ENCODE data around the gene ZNF524.
"Not testable (repeated sequence)": the region's sequence is repeated elsewhere in the genome, so short reads cannot be mapped to it uniquely, and the experiment has no call there.

ZNF524 gene

DNA sequence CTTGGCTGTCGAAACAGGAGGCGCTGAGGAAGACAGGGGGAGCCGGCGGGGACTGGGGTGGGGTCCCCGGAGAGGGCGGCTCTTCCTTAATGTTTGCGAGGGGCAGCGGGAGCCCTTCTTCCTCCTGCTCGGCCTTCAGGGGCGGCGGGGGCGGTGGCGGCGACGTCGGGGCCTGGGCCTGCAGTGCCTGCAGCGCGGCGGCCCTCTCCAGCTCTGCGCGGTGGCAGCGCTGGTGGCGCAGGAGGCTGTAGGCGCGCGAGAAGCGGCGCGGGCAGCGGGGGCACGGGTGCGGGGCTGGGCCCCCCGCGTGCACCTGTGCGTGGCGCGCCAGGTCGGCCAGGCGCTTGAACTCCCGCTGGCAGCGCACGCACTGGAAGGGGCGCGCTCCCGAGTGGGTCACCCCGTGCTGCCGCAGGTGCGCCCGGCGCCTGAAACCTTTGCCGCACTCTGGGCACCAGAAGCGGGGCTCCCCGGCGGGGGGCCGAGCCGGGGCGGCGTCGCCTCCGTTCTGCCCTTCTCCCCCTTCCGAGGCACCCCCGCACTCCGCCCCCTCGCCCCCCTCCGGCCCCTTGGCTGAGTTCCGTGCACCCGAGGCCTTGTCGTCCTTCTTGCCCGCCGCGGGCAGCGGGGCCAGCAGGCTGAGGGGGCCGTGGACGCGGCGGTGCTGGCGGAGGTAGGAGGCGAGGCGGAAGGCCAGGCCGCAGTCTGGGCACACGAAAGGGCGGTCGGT lies 21.9 kb upstream of the ZNF524 start:
- no peaks in the 10 kb centered on the region for H3K9me3 Mint-ChIP-seq
- peaks cover 22% of the 10 kb centered on the region for H3K4me1 Mint-ChIP-seq (ENCODE audit: low read depth)
- no peak overlapping the region for H3K27ac Mint-ChIP-seq
- H3K27me3 Mint-ChIP-seq: no peaks in the 10 kb centered on the region
- H3K4me3 Mint-ChIP-seq: no peak overlapping the region
- peaks cover 15% of the 10 kb centered on the region for H3K36me3 Mint-ChIP-seq (ENCODE audit: low read depth)

DNA sequence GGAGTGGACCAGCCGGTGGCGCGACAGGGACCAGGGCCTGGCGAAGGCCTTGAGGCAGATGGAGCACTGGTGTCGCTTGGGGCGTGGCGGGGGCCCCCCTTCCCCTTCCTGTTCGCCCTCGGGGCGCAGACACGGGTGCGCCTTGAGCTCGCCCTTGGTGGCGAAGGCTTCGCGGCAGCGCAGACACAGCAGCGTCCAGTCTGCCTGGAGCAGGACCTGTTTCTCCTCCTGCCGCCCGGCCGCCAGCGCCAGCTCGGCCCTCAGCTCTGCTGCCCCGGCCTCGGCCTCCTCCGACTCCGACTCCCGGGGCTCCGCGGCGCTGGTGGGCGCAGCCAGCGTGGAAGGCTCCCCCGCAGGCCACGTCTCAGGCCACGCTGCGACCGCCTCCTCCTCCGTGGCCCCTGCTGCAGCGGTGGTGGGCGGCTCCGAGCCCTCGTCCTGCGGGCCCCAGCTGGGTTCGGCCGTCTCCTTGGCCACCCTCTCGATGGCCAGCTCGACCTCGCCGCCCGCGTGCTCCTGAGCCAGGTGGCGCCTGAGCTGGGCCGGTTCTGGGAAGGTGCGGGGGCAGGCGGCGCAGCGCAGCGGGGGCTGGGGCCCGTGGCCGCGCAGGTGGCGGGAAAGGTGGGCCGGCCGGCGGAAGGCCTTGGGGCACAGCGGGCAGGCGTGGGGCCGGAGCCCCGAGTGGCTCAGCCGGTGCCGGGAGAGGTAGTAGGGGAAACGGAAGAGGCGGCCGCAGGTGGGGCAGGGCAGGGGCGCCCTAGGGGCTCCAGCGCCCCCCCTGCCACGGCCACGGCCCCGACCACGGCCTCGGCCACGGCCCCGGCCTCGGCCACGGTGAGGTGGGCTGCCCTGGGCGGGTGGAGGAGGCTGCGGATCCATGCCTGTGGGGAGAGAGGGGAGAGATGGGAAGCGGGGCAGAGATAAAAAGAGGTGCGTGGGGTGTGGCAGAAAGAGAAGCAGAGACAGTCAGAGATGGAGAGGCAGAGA lies 21.0 kb upstream of the ZNF524 start:
- Mint-ChIP-seq H3K27me3 (no peaks in the 10 kb centered on the region), H3K36me3 (ENCODE audit: low read depth) (peaks cover 15% of the 10 kb centered on the region), H3K27ac (peak overlapping the region; percentile 92)

DNA sequence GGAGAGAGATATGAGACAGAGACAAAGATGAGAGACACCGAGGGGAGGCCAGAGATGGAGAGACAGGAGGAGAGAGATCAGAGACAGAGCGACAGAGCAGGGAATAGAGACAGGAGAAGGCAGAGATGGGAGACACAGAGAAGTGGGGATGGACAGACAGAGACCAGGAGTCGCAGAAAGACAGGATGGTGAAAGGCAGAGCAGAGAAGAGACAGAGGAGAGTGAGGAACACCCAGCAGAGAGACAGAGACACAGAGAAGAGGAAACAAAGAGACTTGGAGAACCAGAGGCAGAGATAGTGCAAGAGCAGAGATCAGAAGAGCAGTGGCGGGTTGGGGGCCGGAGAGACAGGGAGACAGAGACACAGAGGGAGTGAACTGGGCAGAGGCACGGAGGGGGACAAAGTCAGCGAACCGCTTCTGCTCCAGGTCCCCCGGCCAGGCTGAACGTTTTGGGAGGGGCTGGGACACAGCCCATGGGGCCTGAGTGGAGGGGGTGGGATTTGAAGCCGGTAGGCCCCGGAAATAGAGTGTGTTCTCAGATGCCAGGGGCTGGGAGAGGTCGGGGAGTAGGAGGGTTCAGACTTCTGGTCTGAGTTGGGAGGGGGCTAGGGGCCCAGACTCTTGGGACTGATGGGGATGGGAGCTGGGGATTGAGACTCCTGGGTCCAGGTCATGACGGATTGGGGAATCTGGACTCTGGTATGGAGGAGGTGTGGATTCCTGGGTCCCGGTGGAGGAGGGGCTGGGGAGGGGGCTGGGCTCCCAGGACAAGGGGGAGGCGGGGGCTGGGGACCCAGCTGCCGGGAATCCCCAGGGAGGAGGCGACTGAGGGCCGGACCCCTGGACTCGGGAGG lies 20.1 kb upstream of the ZNF524 start:
- H3K36me3 Mint-ChIP-seq (ENCODE audit: low read depth): peaks cover 15% of the 10 kb centered on the region
- H3K4me3 Mint-ChIP-seq: peak overlapping the region; percentile 95
- H3K9me3 Mint-ChIP-seq: no peaks in the 10 kb centered on the region
- H3K4me1 Mint-ChIP-seq (ENCODE audit: low read depth): peaks cover 22% of the 10 kb centered on the region
- no peaks in the 10 kb centered on the region for H3K27me3 Mint-ChIP-seq
- H3K27ac Mint-ChIP-seq: peak overlapping the region; percentile 92

More for the DNA sequence above, 21.0 kb upstream of the ZNF524 start:
- peak overlapping the region; percentile 95 for H3K4me3 Mint-ChIP-seq
- H3K9me3 Mint-ChIP-seq: no peaks in the 10 kb centered on the region
- peaks cover 22% of the 10 kb centered on the region for H3K4me1 Mint-ChIP-seq (ENCODE audit: low read depth)

DNA sequence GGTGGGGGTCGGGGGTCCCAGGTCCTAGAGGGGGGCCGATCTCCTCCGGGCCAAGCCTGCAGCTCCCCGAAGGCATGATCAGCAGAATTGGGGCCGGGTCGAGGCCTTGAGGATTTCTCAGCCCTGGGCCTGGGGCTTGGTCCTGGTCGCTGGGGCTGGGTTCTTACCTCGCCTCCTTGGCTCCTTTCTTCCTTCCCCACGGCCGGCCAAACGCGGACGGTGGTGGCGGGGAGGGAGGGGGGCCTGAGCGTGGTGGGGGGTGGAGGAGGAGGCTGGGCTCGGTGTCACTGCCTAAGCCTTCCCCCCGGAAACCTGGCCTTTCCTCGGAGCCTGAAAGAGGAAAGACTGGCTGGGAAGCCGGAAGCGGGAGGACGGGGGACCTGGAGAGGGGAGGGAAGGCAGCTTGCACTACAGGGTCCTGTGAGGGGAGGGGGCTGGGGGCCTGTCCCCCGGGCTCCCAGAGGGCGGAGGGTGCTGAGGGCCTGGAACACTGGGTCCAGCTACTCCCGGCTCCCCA lies 19.4 kb upstream of the ZNF524 start, which contains the start of gene ZNF579:
ZNF579 (minus strand) TSS at position 221 of the 517 bp plus-strand sequence. CDS start 1,209 bp downstream, outside the sequence.
- peaks cover 15% of the 10 kb centered on the region for H3K36me3 Mint-ChIP-seq (ENCODE audit: low read depth)
- no peaks in the 10 kb centered on the region for H3K27me3 Mint-ChIP-seq
- H3K27ac Mint-ChIP-seq: peak within 1 kb of the TSS; percentile 92
- no peaks in the 10 kb centered on the region for H3K9me3 Mint-ChIP-seq
- H3K4me3 Mint-ChIP-seq: peak within 1 kb of the TSS; percentile 95
- H3K4me1 Mint-ChIP-seq (ENCODE audit: low read depth): peaks cover 28% of the 10 kb centered on the region

DNA sequence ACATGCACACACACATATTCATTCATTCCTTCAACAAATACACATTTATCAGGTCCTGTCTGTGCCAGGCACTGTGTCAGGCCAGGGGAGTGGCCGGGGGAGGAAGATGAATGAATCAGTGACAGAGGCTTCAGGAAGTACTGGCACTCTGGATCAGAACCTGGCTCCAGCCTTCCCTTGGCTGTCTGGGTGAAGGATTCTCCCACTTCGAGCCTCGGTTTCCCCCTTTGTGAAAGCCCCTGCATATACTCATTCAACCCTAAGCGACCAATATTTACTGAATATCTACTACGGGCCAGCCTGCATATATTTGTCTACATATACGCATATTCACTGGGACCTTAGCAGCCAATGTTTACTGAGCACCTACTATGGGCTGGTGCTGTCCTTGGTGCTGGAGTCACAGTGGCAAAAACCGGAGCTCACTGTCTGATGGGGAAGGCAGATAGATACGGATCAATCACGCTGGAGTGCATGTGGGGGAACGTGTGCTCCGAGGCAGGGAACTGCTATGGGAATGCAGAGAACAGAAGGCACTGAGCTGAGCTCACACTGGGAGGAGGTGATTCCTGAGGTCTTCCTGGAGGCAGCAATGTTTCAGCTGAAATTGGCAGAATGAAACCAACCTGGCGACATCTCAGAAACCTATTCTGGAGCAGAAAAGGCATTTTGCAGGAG lies 18.8 kb upstream of the ZNF524 start:
- Mint-ChIP-seq H3K27ac (peak overlapping the region; percentile 76), H3K4me1 (ENCODE audit: low read depth) (peaks cover 34% of the 10 kb centered on the region), H3K27me3 (no peaks in the 10 kb centered on the region), H3K9me3 (no peaks in the 10 kb centered on the region), H3K36me3 (ENCODE audit: low read depth) (peaks cover 15% of the 10 kb centered on the region), H3K4me3 (peak overlapping the region; percentile 95)

DNA sequence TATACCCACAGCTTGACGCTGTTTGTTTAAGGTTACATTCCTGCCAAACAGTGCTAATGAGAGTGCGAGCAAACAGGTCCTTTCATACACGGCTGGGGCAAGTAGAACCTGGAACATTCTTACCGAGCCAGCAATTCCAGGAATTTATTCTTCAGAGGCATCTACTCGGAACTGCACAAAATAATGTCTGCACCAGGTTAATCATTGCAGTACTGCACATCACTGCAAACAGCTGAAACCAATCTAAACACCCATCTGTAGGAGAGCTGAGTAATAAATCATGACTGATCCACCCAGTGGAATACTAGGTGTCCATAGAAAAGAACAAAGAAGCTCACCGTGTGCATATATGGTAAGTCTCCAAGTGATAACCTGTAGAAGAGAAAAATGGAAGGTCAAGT lies 18.3 kb upstream of the ZNF524 start:
- Mint-ChIP-seq H3K4me1 (ENCODE audit: low read depth) (peaks cover 39% of the 10 kb centered on the region), H3K36me3 (ENCODE audit: low read depth) (peaks cover 13% of the 10 kb centered on the region), H3K27ac (no peak overlapping the region), H3K4me3 (peak overlapping the region; percentile 95), H3K9me3 (no peaks in the 10 kb centered on the region), H3K27me3 (no peaks in the 10 kb centered on the region)

DNA sequence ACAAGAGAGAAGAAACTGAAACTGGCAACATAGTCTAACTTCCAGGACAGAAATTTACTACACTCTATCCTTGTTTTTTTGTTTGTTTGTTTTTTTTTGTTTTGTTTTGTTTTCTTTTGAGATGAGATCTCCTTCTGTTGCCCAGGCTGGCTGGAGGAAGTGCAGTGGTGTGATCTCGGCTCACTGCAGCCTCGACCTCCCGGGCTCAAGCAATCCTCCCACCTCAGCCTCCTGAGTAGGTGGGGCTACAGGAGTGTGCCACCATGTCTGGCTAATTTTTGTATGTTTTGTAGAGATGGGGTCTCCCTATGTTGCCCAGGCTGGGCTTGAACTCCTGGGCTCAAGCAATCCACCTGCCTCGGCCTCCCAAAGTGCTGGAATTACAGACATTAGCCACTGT lies 17.8 kb upstream of the ZNF524 start:
- H3K27me3 Mint-ChIP-seq; H3K9me3 Mint-ChIP-seq; H3K4me3 Mint-ChIP-seq; H3K36me3 Mint-ChIP-seq (ENCODE audit: low read depth); H3K27ac Mint-ChIP-seq: not testable (repeated sequence)
- H3K4me1 Mint-ChIP-seq (ENCODE audit: low read depth): peaks cover 44% of the 10 kb centered on the region

DNA sequence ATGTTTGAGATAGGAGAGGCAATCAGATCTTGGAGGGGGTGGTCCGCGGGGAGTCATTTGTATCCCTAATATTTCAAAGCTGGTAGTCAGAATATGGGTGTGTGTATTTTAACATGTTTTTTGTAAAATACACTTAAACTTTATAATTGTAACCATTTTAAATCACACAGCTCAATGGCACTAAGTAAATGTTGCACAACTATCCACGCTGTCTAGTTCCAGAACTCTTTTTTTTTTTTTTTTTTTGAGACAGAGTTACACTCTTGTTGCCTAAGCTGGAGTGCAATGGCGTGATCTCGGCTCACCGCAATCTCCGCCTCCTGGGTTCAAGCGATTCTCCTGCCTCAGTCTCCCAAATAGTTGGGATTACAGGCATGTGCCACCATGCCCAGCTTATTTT lies 16.2 kb upstream of the ZNF524 start:
- H3K9me3 Mint-ChIP-seq; H3K27me3 Mint-ChIP-seq; H3K4me3 Mint-ChIP-seq; H3K27ac Mint-ChIP-seq; H3K36me3 Mint-ChIP-seq (ENCODE audit: low read depth): not testable (repeated sequence)
- peaks cover 47% of the 10 kb centered on the region for H3K4me1 Mint-ChIP-seq (ENCODE audit: low read depth)

DNA sequence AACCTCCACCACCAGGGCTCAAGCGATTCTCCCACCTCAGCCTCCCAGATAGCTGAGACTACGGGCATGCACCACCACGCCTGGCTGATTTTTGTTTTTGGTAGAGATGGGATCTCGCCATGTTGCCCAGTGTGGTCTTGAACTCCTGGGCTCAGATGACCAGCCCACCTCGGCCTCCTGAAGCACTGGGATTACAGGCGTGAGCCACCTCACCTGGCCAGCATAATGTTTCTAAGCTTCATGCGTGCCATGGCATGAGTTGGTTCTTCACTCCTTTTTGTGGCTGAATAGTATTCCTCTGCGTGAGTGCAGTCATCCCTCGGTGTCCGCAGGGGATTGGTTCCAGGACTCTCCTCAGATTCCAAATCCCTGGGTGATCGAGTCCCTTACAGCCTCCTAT lies 15.2 kb upstream of the ZNF524 start:
- no peak overlapping the region for H3K4me3 Mint-ChIP-seq
- H3K27ac Mint-ChIP-seq: no peak overlapping the region
- peaks cover under 1% of the 10 kb centered on the region for H3K36me3 Mint-ChIP-seq (ENCODE audit: low read depth)
- H3K9me3 Mint-ChIP-seq: no peaks in the 10 kb centered on the region
- peaks cover 43% of the 10 kb centered on the region for H3K4me1 Mint-ChIP-seq (ENCODE audit: low read depth)
- no peaks in the 10 kb centered on the region for H3K27me3 Mint-ChIP-seq

DNA sequence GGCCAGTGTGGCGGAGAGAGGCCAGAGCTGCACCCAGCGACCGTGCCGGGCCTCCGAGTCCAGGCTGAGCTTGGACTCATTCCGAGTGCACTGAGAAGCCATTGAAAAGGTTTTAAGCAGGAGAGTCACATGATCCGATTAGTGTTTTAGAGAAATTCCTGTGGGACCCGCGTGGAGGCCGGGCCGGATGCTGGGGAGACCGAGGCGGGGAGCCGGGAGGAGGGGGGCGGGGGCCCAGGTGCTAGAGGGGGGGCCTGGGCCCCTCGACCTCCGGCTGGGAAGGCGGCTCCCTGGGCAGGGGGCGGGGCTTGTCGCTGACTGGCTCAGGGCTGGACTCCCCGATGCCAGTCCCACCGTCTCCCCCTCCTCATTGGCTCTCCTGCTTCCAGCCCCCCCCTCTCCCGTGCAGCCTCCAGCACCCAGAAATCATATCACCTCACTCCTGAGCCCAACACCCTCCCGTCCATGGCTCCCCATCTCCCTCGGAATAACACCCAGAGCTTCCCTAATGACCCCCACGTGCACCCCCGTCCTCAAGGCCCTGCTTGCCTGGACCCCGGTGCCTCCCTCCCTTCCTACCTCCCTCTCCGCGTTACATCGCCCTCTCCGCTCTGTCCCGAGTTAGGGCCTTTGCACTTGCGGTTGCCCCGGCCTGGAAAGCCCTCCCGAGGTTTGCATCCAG lies 14.3 kb upstream of the ZNF524 start:
- peak overlapping the region; percentile 54 for H3K4me3 Mint-ChIP-seq
- no peaks in the 10 kb centered on the region for H3K36me3 Mint-ChIP-seq (ENCODE audit: low read depth)
- no peaks in the 10 kb centered on the region for H3K9me3 Mint-ChIP-seq
- peaks cover 39% of the 10 kb centered on the region for H3K4me1 Mint-ChIP-seq (ENCODE audit: low read depth)
- H3K27ac Mint-ChIP-seq: peak overlapping the region; percentile 55
- no peaks in the 10 kb centered on the region for H3K27me3 Mint-ChIP-seq

DNA sequence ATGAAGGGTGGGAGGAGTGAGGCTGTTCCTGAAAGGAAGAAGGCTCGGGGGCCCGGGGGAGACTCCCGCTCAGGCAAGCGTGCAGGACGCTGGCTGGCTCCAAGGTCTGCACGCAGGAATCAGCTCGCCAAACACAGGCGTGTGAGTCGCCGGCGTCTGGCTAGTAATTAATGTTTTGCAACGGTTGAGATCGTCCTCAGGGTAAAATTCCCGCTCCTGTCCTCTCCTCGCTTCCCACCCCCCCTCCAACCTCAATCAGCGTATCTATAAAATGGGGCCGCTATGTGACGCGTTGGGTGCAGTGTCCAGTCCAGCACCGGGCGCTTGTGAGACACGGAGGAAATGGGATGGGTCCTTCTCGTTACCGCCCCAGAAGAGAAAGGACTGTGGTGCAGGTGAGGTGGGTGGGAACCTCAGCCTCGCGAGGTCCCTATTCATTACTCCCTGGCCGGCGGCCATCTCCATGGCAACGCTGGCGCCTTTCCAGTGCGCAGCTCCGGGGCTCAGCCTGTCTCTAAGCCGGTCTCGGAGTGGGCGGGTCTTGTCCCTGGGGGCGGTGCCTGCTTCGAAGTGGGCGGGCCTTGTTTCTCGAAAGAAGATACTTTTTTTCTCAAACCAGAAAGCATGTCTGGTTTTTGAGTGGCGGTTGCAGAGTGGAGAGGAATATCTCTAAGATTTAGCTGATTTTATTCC lies 13.0 kb upstream of the ZNF524 start:
- Mint-ChIP-seq H3K27ac (peak overlapping the region; percentile 52), H3K4me1 (ENCODE audit: low read depth) (peaks cover 28% of the 10 kb centered on the region), H3K36me3 (ENCODE audit: low read depth) (peaks cover 5% of the 10 kb centered on the region), H3K9me3 (no peaks in the 10 kb centered on the region), H3K27me3 (no peaks in the 10 kb centered on the region), H3K4me3 (peak overlapping the region; percentile 83)

DNA sequence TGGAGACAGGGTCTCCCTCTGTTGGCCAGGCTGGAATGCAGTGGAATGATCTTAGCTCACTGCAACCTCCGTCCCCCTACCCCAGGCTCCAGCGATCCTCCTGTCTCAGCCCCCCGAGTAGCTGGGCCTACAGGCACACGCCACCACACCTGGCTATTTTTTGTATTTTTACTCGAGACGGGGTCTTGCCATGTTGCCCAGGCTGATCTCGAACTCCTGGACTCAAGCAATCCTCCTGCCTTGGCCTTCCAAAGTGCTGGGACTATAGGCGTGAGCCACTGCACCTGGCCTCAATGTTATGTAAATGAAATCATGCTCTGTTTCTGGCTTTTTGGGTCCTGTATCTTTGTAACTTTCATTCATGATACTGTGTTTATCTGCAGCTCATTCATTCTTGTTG lies 11.3 kb upstream of the ZNF524 start:
- no peaks in the 10 kb centered on the region for H3K27me3 Mint-ChIP-seq
- H3K27ac Mint-ChIP-seq: no peak overlapping the region
- peak overlapping the region; percentile 39 for H3K4me3 Mint-ChIP-seq

DNA sequence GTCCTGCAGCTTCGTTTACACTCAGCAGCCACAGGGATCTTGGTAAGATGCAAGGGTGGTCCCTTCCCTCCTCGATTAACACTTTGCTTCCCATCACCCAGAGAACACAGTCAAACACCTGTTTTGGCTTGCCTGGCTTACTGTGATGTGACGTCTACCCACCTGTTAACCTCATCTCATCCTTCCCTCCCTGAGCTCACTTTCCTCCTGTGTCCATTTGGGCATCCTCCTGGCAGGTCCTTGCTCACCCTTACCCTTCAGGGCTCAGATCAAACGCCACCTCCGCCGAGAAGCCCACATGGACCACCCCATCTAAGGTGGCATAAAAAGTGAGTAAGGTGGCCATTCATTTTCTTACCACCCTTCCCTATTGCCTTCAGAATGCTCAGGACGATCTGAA lies 10.0 kb upstream of the ZNF524 start:
- H3K9me3 Mint-ChIP-seq: no peaks in the 10 kb centered on the region
- no peak overlapping the region for H3K27ac Mint-ChIP-seq
- peaks cover 25% of the 10 kb centered on the region for H3K4me1 Mint-ChIP-seq (ENCODE audit: low read depth)
- H3K27me3 Mint-ChIP-seq: no peaks in the 10 kb centered on the region
- peaks cover 14% of the 10 kb centered on the region for H3K36me3 Mint-ChIP-seq (ENCODE audit: low read depth)
- no peak overlapping the region for H3K4me3 Mint-ChIP-seq

More for the DNA sequence above, 11.3 kb upstream of the ZNF524 start:
- Mint-ChIP-seq H3K36me3 (ENCODE audit: low read depth) (peaks cover 8% of the 10 kb centered on the region), H3K4me1 (ENCODE audit: low read depth) (peaks cover 25% of the 10 kb centered on the region), H3K9me3 (no peaks in the 10 kb centered on the region)

Measured in stimulated activated naive CD8-positive, alpha-beta T cell treated with anti-CD3 and anti-CD28 coated beads, Interleukin-15, Interleukin-2, amounts not matched to agents 100 ng/mL and 50 ng/mL, for 24 hours (primary cell).